Lower leg skin (tissue), 4 donors: ENCODE data around the gene ADORA1. TPM values are rescaled to one million over a fixed set of nuclear protein-coding genes. Genes with fewer than 3 reads are reported as not detected.

Experiments
- DNase-seq, 2 donors: peaks; one replicate each; pipeline ENCODE4 v3.0.0-alpha.2; 2019; ENCODE audit warnings: low spot score in 2 of 2
- H3K4me3 ChIP-seq: fragments of 200-600 bp; sonication (generic); 2 replicates; pipeline ENCODE4 v1.5.1; 2017; ENCODE audit warnings: mild to moderate bottlenecking, low read depth; ENCODE audit not compliant: poor library complexity, severe bottlenecking
- POLR2A ChIP-seq, 2 donors: fragments of 450-650 bp; IDR thresholded peaks; one replicate each; pipeline ENCODE4 v1.6.1; 2016 to 2017; ENCODE audit warnings: antibody characterized with exemption in 2 of 2, mild to moderate bottlenecking in 1 of 2, moderate library complexity in 1 of 2
- WGBS, 2 donors: methylation state at CpG; one replicate each; pipeline ENCODE4 v1.1.5; 2018; 5-methylcytosine and 5-hydroxymethylcytosine counted together
- intact Hi-C: fragments of 100-400 bp; cut with DNase I; formaldehyde crosslinking; loops from one replicate; pipeline ENCODE4 v1.15.0; 2023; ENCODE audit warnings: low total_unique reads
- total RNA-seq, 4 donors: library from RNA; depleted of rRNA; stranded (reverse); fragments of >200 nt; gene quantifications; one replicate each; pipeline ENCODE4 v1.1.0, GENCODE V29; 2016
- TF ChIP-seq, protein P1 (sequence below), 3 donors: fragments of 450-650 bp; IDR thresholded peaks; one replicate each; pipeline ENCODE4 v1.5.1; 2016; ENCODE audit warnings: antibody characterized with exemption in 3 of 3, mild to moderate bottlenecking in 3 of 3, moderate library complexity in 2 of 3

ADORA1 gene
- total RNA-seq, 4 donors from 2014 or later, result 1.8 to 7.7 (median 5.3) TPM

DNA sequence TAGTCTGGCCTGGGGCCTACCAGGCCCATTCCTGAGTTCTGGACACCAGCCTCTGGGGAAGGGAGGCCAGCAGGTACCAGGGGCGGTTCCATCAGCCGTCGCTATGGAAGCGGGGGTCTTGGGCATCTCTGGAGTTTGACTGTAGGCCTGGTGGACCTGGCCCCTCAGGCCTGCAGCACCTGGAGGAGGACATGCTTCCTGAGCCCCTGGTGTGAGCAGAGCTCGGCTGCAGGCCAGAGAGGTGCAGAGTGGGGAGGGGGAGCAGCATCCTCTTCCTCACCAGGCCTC, 40.3 kb downstream of the ADORA1 start:
- no peak for DNase-seq
- intact Hi-C loops, result no loop called here
- H3K4me3 ChIP-seq, result no peak overlapping the region
- WGBS, 2 donors, result 91 to 96% methylated on average over 5 of the region's 5 CpGs
- TF ChIP-seq, protein P1, sequence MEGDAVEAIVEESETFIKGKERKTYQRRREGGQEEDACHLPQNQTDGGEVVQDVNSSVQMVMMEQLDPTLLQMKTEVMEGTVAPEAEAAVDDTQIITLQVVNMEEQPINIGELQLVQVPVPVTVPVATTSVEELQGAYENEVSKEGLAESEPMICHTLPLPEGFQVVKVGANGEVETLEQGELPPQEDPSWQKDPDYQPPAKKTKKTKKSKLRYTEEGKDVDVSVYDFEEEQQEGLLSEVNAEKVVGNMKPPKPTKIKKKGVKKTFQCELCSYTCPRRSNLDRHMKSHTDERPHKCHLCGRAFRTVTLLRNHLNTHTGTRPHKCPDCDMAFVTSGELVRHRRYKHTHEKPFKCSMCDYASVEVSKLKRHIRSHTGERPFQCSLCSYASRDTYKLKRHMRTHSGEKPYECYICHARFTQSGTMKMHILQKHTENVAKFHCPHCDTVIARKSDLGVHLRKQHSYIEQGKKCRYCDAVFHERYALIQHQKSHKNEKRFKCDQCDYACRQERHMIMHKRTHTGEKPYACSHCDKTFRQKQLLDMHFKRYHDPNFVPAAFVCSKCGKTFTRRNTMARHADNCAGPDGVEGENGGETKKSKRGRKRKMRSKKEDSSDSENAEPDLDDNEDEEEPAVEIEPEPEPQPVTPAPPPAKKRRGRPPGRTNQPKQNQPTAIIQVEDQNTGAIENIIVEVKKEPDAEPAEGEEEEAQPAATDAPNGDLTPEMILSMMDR (IDR thresholded peaks at IDR 0.05), result no peak
- no peak for TF ChIP-seq POLR2A (IDR thresholded peaks at IDR 0.05)

DNA sequence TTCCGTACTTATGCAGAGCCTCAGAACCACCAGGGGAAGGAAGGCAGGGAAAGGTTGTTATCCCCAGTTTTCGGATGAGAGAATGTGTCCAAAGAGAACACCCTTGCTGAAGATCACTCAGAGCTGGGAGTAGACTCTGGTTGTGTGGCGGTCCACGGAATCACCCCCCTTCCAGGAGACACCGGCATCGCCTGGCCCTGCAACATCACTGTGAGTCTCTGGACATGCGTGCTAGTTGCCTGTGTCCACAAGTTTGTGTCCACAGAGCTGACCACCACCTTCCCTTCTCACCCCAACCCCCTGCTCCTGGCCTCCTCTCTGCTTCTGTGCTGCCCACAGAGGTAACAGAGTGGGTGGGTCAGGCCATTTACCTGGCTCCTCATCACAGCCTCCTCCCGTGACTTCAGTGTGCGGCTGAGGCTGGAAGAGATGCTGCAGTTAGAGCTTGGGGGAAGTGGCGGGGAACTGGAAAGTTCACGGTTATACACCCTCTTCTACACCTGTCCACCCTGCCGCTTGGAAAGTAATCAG, 40.8 kb downstream of the ADORA1 start:
- intact Hi-C loops, result no loop called here

DNA sequence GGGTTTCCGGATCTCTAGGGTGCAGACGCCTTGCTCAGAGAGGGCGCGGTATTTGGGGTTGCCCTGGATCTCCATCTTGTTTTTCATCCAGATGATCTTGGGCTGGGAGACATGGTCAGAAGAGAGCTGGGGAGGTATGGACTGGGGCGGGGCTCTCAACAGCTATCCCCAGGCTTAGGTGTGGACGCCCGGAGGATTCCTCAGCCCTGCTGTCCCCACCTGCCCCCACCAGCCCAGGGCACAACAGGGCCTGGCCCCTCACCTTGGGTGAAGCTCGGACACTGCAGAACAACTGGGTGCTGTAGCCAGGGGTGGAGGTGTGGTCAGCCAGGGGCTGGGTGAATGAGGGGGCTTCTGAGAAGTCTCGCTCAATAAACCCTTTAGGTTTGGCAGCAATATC, 41.5 kb downstream of the ADORA1 start:
- H3K4me3 ChIP-seq, result no peak overlapping the region
- intact Hi-C loops, result no loop called here
- DNase-seq, result no peak
- TF ChIP-seq POLR2A (IDR thresholded peaks at IDR 0.05), result no peak
- TF ChIP-seq, protein P1 (IDR thresholded peaks at IDR 0.05), result no peak
- WGBS, 2 donors, result 87 to 93% methylated on average over 9 of the region's 9 CpGs

More for the DNA sequence above, 40.8 kb downstream of the ADORA1 start:
- DNase-seq, result no peak
- 90 to 92% methylated on average over 12 of the region's 12 CpGs for WGBS, 2 donors
- TF ChIP-seq POLR2A (IDR thresholded peaks at IDR 0.05), result no peak
- TF ChIP-seq, protein P1 (IDR thresholded peaks at IDR 0.05), result no peak
- H3K4me3 ChIP-seq, result no peak overlapping the region

DNA sequence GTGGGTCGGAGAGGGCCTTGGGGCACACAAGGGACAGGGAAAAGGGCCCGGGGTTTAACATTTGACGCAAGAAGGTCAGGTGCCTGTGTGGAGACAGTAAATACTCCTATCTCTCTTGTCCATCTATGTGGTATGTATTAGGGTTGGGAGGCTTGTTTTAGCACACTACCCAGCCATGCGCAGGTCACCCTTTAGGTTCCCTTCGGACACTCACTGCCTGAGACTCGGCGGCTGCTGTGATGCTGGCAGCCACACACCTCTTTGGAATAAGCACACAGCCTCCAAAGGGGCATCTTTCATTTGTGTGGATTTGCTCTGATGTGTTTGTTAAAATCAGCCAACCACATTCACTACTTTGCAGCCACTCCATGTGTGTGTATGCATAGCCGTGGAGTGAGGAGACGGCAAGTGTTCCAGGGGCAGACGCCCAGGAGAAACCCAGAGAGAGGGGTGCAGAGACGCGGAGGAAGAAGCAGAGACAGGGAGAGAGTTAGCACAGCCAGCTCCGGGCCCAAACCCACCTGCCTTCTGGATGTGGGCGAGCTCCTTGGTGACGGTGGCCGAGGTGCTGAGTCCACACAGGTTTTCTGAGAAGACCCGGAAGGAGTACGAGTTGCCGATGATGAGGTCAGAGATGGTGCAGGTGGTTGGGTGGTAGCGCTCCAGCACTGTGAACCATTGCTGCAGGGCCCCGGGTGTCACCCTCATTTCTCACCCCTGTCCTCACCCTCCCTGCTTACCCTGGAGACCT, 42.4 kb downstream of the ADORA1 start:
- no peak for TF ChIP-seq POLR2A (IDR thresholded peaks at IDR 0.05)
- WGBS, 2 donors, result 86 to 91% methylated on average over 21 of the region's 21 CpGs
- no peak overlapping the region for H3K4me3 ChIP-seq
- DNase-seq, result no peak
- intact Hi-C loops, result no loop called here

DNA sequence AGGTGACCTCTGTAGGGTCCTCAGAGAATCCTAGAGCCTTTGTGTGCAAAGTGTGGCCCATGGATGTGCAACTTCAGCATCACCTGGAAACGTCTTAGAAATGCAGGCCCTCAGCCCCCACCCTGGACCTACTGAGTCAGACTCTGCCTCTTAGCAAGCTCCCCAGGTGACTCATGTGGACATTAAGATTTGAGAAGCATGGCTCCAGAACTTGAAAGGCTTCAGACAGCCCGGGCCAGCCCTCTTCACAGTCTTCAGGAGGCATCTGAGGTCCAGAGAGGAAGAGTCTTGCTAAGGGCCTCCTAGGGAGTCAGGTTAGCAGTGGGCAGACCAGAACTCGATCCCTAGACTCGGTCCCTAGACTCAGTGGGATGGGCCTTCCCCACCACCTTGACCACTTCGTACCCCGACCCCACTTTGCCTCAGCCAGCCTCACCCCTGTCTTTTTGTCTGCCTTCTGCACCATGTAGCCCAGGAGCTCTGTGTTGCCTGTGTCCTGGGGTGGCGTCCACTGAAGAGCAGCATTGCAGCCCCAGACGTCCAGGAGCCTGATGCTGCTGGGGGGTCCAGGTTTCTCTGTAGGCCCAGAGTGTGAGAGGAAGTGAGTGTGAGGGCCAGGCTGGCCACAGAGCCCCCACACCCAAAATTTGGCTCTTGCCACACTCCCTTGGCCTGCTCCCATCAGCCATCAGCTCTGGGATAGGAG, 43.3 kb downstream of the ADORA1 start:
- no peak for DNase-seq
- WGBS, 2 donors, result 90 to 92% methylated on average over 8 of the region's 8 CpGs
- no peak overlapping the region for H3K4me3 ChIP-seq
- no peak for TF ChIP-seq POLR2A (IDR thresholded peaks at IDR 0.05)
- TF ChIP-seq, protein P1 (IDR thresholded peaks at IDR 0.05), result no peak
- intact Hi-C loops, result no loop called here

DNA sequence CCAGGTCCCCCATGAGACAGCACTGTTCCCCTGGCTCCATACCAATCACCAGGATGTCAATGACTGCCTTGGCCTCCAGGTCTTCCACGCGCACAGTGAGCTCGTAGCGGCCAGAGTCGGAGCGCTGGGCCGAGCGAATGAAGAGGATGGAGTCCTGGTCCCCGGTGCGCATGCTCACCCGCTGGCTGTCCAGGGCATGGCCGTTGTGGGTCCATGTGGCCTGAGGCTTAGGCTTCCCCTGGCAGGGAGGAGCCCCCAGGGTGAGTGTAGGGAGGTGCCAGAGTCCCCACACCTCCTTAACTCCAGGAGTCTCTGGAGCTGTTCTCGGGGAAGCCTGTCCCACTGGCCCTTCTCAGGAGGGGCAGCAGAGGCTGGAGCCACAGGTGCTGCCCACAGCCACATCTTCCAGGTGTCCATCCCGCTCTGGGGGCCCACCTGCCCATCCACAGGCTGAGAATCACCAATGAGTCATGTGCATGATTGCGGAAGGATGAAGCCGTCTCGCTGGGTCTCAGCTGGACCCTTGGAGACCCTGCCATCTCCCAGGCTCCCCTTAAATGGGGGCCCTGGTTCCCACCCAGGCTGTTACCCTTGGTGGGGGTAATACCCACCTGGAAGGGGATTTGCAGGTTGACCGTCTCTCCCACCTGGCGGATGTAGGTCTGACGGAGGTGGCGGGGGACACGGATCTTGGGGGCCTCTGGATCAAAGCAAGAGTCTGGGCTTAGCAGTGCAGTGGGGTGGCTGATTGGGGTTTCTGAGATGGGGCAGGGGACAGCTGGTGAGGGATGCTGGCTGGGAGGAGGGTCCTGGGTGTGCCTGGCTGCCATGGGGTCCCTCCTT, 44.0 kb downstream of the ADORA1 start:
- DNase-seq, result no peak
- no peak for TF ChIP-seq POLR2A (IDR thresholded peaks at IDR 0.05)
- TF ChIP-seq, protein P1 (IDR thresholded peaks at IDR 0.05), result no peak
- WGBS, 2 donors, result 91 to 95% methylated on average over 14 to 18 of the region's 22 CpGs
- H3K4me3 ChIP-seq, result no peak overlapping the region
- intact Hi-C loops, result no loop called here
